NB4 (cell line): Measurements from ENCODE around the gene C5.

Experiments used
- CTCF ChIP-seq: IDR thresholded peaks from one replicate; pipeline ENCODE4 v1.5.1; 2012; ENCODE audit warnings: low read depth, low read length
- MAX ChIP-seq: IDR thresholded peaks from 2 replicates; pipeline ENCODE4 v1.6.1; 2011; ENCODE audit warnings: low read depth, low read length
- POLR2A ChIP-seq: IDR thresholded peaks from 2 replicates; pipeline ENCODE4 v1.6.1; 2011; ENCODE audit warnings: mild to moderate bottlenecking; ENCODE audit not compliant: insufficient read length; ENCODE audit errors: extremely low read depth

GRCh38 chr9:121071756-121072421, 21.8 kb upstream of the C5 start:
- TF ChIP-seq CTCF (peak; percentile 26), POLR2A (no peak), MAX (no peak)
